Measurements from ENCODE around the gene GALM.
"Not testable (repeated sequence)": the region's sequence is repeated elsewhere in the genome, so short reads cannot be mapped to it uniquely, and the experiment has no call there.

GALM gene

GRCh38 chr2:38650012-38650411, 15.9 kb upstream of the GALM start:
- no peak for DNase-seq

- no peak for DNase-seq
Measured at GRCh38 chr2:38650717-38651116, 15.2 kb upstream of the GALM start.

- DNase-seq, result no peak
Measured at GRCh38 chr2:38652431-38653273, 13.3 kb upstream of the GALM start.

- no peak for DNase-seq
Measured at GRCh38 chr2:38653380-38653714, 12.6 kb upstream of the GALM start.

- no peak for DNase-seq
Measured at GRCh38 chr2:38653715-38654527, 12.0 kb upstream of the GALM start.

GRCh38 chr2:38654528-38655381, 11.2 kb upstream of the GALM start:
- no peak for DNase-seq

GRCh38 chr2:38655441-38655840, 10.5 kb upstream of the GALM start:
- no peak for DNase-seq

GRCh38 chr2:38656866-38657480, 8.9 kb upstream of the GALM start:
- no peak for DNase-seq

GRCh38 chr2:38658613-38659012, 7.3 kb upstream of the GALM start:
- no peak for DNase-seq

GRCh38 chr2:38659115-38659514, 6.8 kb upstream of the GALM start:
- no peak for DNase-seq

GRCh38 chr2:38660282-38660681, 5.6 kb upstream of the GALM start:
- no peak for DNase-seq

GRCh38 chr2:38661306-38661705, 4.6 kb upstream of the GALM start:
- no peak for DNase-seq

- DNase-seq, result no peak
Measured at GRCh38 chr2:38666556-38666910, 619 bp downstream of the GALM start.

GRCh38 chr2:38668092-38668491, 2.2 kb downstream of the GALM start:
- DNase-seq, result no peak

- no peak for DNase-seq
Measured at GRCh38 chr2:38668779-38669479, 3.0 kb downstream of the GALM start.

- DNase-seq, result no peak
Measured at GRCh38 chr2:38671303-38671702, 5.4 kb downstream of the GALM start.

GRCh38 chr2:38671946-38672345, 6.0 kb downstream of the GALM start:
- DNase-seq, result no peak

GRCh38 chr2:38672445-38673391, 6.8 kb downstream of the GALM start:
- DNase-seq, result no peak

- DNase-seq, result no peak
Measured at GRCh38 chr2:38676681-38677080, 10.8 kb downstream of the GALM start.

- not testable (repeated sequence) for DNase-seq
Measured at GRCh38 chr2:38680868-38681267, 15.0 kb downstream of the GALM start.

GRCh38 chr2:38682008-38682575, 16.2 kb downstream of the GALM start:
- no peak for DNase-seq
